Liver (tissue), 9 donors: ENCODE data around the gene SELENOI. TPM values are rescaled to one million over a fixed set of nuclear protein-coding genes. Genes with fewer than 3 reads are reported as not detected.

Experiments used
- DNase-seq: peaks from one replicate; pipeline ENCODE4 v3.0.0-alpha.2; 2017; ENCODE audit warnings: low spot score
- H3K27ac ChIP-seq, 2 donors: one replicate each; pipeline ENCODE4 v1.7.0; 2013; ENCODE audit warnings: inconsistent platforms in 2 of 2, low read length in 2 of 2, control low read depth in 1 of 2, low read depth in 1 of 2, mild to moderate bottlenecking in 1 of 2
- H3K27me3 ChIP-seq, 4 donors: one replicate each; pipeline versions ENCODE4 v1.6.1 to v1.7.0; 2013; ENCODE audit warnings: low read length in 3 of 4, inconsistent platforms in 1 of 4, mild to moderate bottlenecking in 1 of 4, moderate library complexity in 1 of 4; ENCODE audit not compliant: control insufficient read depth in 4 of 4, insufficient read depth in 4 of 4
- H3K36me3 ChIP-seq, 4 donors: one replicate each; pipeline versions ENCODE4 v1.6.1 to v1.7.0; 2013; ENCODE audit warnings: low read length in 3 of 4, mild to moderate bottlenecking in 3 of 4, low read depth in 1 of 4, moderate library complexity in 1 of 4; ENCODE audit not compliant: control insufficient read depth in 4 of 4, insufficient read depth in 3 of 4
- H3K4me1 ChIP-seq, 4 donors: one replicate each; pipeline versions ENCODE4 v1.6.1 to v1.7.0; 2013; ENCODE audit warnings: low read length in 3 of 4, mild to moderate bottlenecking in 3 of 4, moderate library complexity in 1 of 4; ENCODE audit not compliant: control insufficient read depth in 4 of 4, insufficient read depth in 4 of 4
- H3K4me3 ChIP-seq, 3 donors: one replicate each; pipeline versions ENCODE4 v1.6.1 to v1.7.0; 2013; ENCODE audit warnings: low read length in 3 of 3, control low read depth in 1 of 3, low read depth in 1 of 3, mild to moderate bottlenecking in 1 of 3
- H3K9ac ChIP-seq, 2 donors: one replicate each; pipeline ENCODE4 v1.7.0; 2013; ENCODE audit warnings: low read length in 2 of 2, mild to moderate bottlenecking in 2 of 2, moderate library complexity in 2 of 2, control low read depth in 1 of 2, low read depth in 1 of 2
- H3K9me3 ChIP-seq, 4 donors: one replicate each; pipeline versions ENCODE4 v1.6.1 to v1.7.0; 2013; ENCODE audit warnings: low read length in 3 of 4; ENCODE audit not compliant: control insufficient read depth in 4 of 4
- ATF3 ChIP-seq: IDR thresholded peaks from 2 replicates; pipeline ENCODE4 v1.6.1; 2016; ENCODE audit warnings: antibody characterized with exemption
- CTCF ChIP-seq: fragments of 150-350 bp; IDR thresholded peaks from 2 replicates; pipeline ENCODE4 v1.5.1; 2017; ENCODE audit warnings: improper control_type of control experiment, low read depth, low read length; ENCODE audit not compliant: missing input control
- EGR1 ChIP-seq, 2 donors: IDR thresholded peaks; 2 replicates each; pipeline ENCODE4 v1.6.1; 2016 to 2018; ENCODE audit warnings: antibody characterized with exemption in 2 of 2, low read depth in 2 of 2
- FOXA2 ChIP-seq: IDR thresholded peaks from 2 replicates; pipeline ENCODE4 v1.6.1; 2016; ENCODE audit warnings: antibody characterized with exemption
- GABPA ChIP-seq, 2 donors: IDR thresholded peaks in 1 of 2; conservative IDR thresholded peaks in 1 of 2; 2 replicates each; pipeline ENCODE4 v1.6.1; 2016; ENCODE audit warnings: antibody characterized with exemption in 2 of 2, mild to moderate bottlenecking in 1 of 2, moderate library complexity in 1 of 2
- HNF4A ChIP-seq, 2 donors: conservative IDR thresholded peaks; 2 replicates each; pipeline ENCODE4 v1.6.1; 2016; ENCODE audit warnings: antibody characterized with exemption in 2 of 2, mild to moderate bottlenecking in 2 of 2
- HNF4G ChIP-seq: IDR thresholded peaks from 2 replicates; pipeline ENCODE4 v1.6.1; 2016; ENCODE audit warnings: antibody characterized with exemption
- JUND ChIP-seq, 2 donors: IDR thresholded peaks; 2 replicates each; pipeline ENCODE4 v1.6.1; 2016; ENCODE audit warnings: antibody characterized with exemption in 2 of 2
- MAX ChIP-seq: IDR thresholded peaks from 2 replicates; pipeline ENCODE4 v1.6.1; 2016; ENCODE audit warnings: antibody characterized with exemption
- NR2F2 ChIP-seq: IDR thresholded peaks from 2 replicates; pipeline ENCODE4 v1.6.1; 2016; ENCODE audit warnings: antibody characterized with exemption
- RAD21 ChIP-seq, 2 donors: IDR thresholded peaks; 2 replicates each; pipeline ENCODE4 v1.6.1; 2016; ENCODE audit warnings: antibody characterized with exemption in 2 of 2, mild to moderate bottlenecking in 2 of 2
- REST ChIP-seq: IDR thresholded peaks from 2 replicates; pipeline ENCODE4 v1.6.1; 2016; ENCODE audit warnings: antibody characterized with exemption, mild to moderate bottlenecking
- RXRA ChIP-seq, 2 donors: IDR thresholded peaks; 2 replicates each; pipeline ENCODE4 v1.6.1; 2017 to 2018; ENCODE audit warnings: antibody characterized with exemption in 2 of 2, mild to moderate bottlenecking in 1 of 2
- SP1 ChIP-seq: IDR thresholded peaks from 2 replicates; pipeline ENCODE4 v1.6.1; 2018; ENCODE audit warnings: antibody characterized with exemption, mild to moderate bottlenecking
- TAF1 ChIP-seq: conservative IDR thresholded peaks from 2 replicates; pipeline ENCODE4 v1.6.1; 2016; ENCODE audit warnings: antibody characterized with exemption, mild to moderate bottlenecking
- YY1 ChIP-seq: IDR thresholded peaks from 2 replicates; pipeline ENCODE4 v1.6.1; 2016; ENCODE audit warnings: antibody characterized with exemption, mild to moderate bottlenecking
- ZBTB33 ChIP-seq: IDR thresholded peaks from 2 replicates; pipeline ENCODE4 v1.6.1; 2016; ENCODE audit warnings: antibody characterized with exemption
- WGBS: extraction: QIAGEN DNeasy Blood & Tissue Kit; methylation state at CpG from one replicate; pipeline ENCODE4 v1.1.7; 2013; 5-methylcytosine and 5-hydroxymethylcytosine counted together
- polyA plus RNA-seq, 2 donors: library from polyadenylated mRNA; stranded (reverse) in 1 of 2; unstranded in 1 of 2; fragments of 200-250 nt in 1 of 2; fragments of >200 nt in 1 of 2; fragmentation: Nextera tagmentation in 1 of 2; extraction: Ambion mirVana in 1 of 2; gene quantifications; one replicate each; pipeline versions ENCODE4 v1.2.1 to v1.2.3, GENCODE V29; 2013 to 2015
- total RNA-seq, 2 donors: library from RNA; depleted of rRNA; stranded (reverse); fragments of >200 nt; gene quantifications; one replicate each; pipeline ENCODE4 v1.2.3, GENCODE V29; 2014
- donor health status: healthy.
- donor health status: healthy.
- donor health status: healthy.
- donor health status: healthy.
- donor health status: healthy.

The SELENOI gene
- total and polyA plus RNA-seq, 4 donors: 6.2 to 55.9 (median 17.5) TPM

GRCh38 chr2:26442301-26442700, 96.4 kb downstream of the SELENOI start (continued):
- no peak for TF ChIP-seq REST
- no peak for TF ChIP-seq NR2F2
- TF ChIP-seq CTCF: no peak
- no peak for TF ChIP-seq YY1

- TF ChIP-seq SP1 (no peak), JUND (IDR thresholded peaks at IDR 0.05) (no peak), RXRA (IDR thresholded peaks at IDR 0.05) (no peak)
- no peaks in the 10 kb centered on the region for H3K9me3 ChIP-seq
- no peaks in the 10 kb centered on the region for H3K36me3 ChIP-seq
- no peak overlapping the region for H3K27ac ChIP-seq
- no peak overlapping the region for H3K9ac ChIP-seq
- DNase-seq: no peak
- 80% methylated on average over 3 of the region's 3 CpGs for WGBS
- no peaks in the 10 kb centered on the region for H3K27me3 ChIP-seq
- no peak overlapping the region for H3K4me3 ChIP-seq
- no peaks in the 10 kb centered on the region for H3K4me1 ChIP-seq
These were observed 96.8 kb downstream of the SELENOI start for GRCh38 chr2:26442707-26443106.

GRCh38 chr2:26444236-26444635, 98.3 kb downstream of the SELENOI start:
- Histone ChIP-seq H3K9ac (no peak overlapping the region), H3K27ac (no peak overlapping the region), H3K27me3 (no peaks in the 10 kb centered on the region), H3K36me3 (no peaks in the 10 kb centered on the region), H3K9me3 (no peaks in the 10 kb centered on the region), H3K4me3 (no peak overlapping the region), H3K4me1 (no peaks in the 10 kb centered on the region)
- DNase-seq: no peak
- WGBS: 80% methylated on average over 7 of the region's 7 CpGs
- TF ChIP-seq RXRA (IDR thresholded peaks at IDR 0.05) (no peak), NR2F2 (no peak), ZBTB33 (no peak), HNF4A (conservative IDR thresholded peaks at IDR 0.05) (no peak), MAX (no peak), SP1 (no peak), HNF4G (no peak), EGR1 (IDR thresholded peaks at IDR 0.05; ENCODE audit: low read depth in 2 of 2) (no peak), GABPA (IDR thresholded peaks at IDR 0.05 in 1 of 2, conservative IDR thresholded peaks at IDR 0.05 in 1 of 2) (no peak), YY1 (no peak), REST (no peak), CTCF (no peak), ATF3 (no peak), RAD21 (IDR thresholded peaks at IDR 0.05) (no peak), FOXA2 (no peak), TAF1 (no peak)
